NCI-H526 (cell line): ENCODE data around the gene SCT.
"Not testable (repeated sequence)": the region's sequence is repeated elsewhere in the genome, so short reads cannot be mapped to it uniquely, and the experiment has no call there.

ENCODE experiments used
- DNase-seq, 2 experiments: peaks; one replicate each; lab custom pipeline; 2025; lab: John Stamatoyannopoulos, UW

Gene SCT

DNA sequence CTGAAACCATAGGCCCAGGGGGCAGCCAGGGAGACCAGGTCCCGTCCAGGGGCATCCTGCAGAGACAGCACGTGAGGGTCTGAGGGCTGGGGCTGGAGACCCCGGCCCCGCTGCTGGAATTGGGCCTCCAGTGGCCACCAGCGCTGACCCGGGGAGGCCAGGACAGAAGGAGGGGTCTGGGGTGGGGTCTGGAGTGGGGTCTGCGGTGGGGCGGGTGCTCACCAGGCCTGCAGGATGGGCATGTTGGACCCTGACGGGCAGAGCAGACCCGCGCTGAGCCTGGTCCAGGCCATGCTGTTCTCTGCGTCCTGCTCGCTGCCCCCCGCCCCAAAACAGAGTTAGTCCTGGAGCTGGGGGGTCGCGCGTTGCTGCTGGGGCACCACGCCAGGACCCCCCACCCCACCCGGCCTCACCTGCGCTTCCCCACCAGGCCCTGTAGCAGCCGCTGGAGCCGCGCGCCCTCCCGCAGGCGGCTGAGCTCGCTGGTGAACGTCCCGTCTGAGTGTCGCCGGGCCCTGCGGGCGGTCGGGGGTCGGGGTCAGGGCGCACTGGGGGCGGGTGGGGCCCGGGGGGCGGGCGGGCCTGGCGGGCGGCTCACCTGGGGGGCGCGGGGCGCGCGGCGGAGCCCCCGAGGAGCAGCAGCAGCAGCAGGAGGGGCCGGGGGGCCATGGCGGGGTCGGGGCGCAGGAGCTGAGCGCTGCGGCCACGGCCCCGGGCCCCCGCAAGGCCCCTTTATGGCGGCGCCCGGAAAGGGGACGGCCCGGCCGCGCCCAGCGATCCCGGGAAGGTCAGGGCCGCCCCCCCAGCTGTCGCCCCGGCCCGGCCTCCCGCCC is at the start of gene SCT:
TSS of gene SCT (minus strand) at position 707 of the 833 bp plus-strand sequence. CDS start at position 669, 38 bp downstream.
- DNase-seq: no peak

DNA sequence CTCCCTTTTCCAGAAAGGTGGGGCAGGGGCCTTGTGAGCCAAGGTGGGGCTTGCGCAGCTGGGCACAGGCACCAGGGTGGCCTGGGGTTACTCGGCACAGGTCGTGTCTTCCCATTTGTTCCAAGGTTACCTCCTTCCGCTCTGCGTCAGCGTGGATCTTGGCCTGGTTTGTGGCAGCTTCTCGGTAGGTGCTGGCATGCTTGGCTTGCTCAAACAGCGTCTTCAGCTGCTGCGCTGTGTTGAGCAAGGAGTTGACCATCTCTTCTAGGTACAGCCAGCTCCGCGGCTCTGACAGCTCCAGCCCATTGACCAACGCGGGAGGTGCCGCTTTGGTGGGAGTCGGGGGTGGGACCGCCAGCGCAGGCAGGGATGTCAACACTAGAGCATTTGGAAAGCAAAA is 47.4 kb upstream of the SCT start:
- DNase-seq: no peak

GRCh38 chr11:673866-674265 is 46.9 kb upstream of the SCT start:
- no peak for DNase-seq

GRCh38 chr11:665704-666281 is 38.8 kb upstream of the SCT start:
- no peak for DNase-seq

DNA sequence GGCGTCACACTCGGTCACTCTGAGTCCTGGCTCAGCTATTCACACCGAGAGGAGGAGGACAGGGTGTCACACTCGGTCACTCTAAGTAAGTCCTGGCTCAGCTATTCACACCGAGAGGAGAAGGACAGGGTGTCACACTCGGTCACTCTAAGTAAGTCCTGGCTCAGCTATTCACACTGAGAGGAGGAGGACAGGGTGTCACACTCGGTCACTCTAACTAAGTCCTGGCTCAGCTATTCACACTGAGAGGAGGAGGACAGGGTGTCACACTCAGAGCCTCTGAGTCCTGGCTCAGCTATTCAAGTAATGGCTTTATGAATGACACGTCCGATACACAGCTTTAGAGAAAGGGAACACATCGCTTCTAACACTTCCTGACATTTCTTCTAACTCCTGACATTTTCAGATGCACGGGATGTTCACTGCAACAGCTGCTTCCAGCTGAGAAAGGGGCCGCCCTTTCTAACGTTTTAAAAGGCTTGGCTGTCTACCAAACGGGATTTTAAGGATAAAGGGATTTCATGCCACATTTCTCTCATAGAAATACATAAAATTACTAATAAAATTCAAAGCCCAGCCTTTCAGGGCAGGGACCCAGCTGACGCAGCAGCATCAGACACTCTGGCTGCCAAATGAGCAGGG is 38.2 kb upstream of the SCT start:
- no peak for DNase-seq

- DNase-seq: peak in 1 of 2 experiments; percentile 81
These were observed 35.8 kb upstream of the SCT start for GRCh38 chr11:662689-663274.

DNA sequence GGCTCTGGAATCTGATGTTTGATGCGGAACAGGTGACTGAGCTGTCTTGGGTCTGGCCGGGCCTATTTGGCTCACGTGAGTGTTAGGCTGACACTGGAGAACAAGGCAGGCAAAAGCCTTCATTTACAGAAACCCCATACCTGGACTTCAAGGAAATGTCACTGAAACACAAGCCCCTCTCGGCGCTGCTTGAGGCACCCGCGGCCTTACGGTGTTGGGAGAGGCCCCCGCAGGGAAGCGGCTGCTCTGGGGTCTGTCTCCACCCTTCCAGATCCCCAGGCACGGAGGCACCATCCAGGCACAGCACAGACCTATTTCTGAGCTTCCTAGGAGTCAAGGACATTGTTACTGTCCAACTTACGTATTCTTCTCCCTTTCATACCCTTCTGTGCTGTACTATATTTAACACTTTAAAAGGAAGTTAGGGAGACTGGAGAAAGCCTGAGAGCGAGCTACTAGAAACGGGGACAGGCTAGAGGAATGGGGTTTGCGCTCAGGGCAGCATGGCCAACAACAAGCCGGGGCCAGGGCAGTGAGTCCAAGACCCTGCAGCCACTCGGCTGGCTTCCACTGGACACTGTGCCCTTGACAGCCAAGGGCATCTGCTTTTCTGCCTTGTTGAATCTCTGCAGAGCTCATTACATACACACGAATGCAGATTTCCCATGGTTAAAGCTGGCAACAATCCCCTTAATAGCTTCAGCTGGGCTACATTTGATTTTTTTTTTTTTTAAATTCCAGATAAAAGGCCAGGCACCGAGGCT is 33.9 kb upstream of the SCT start:
- no peak for DNase-seq

- DNase-seq: no peak
These were observed 33.3 kb upstream of the SCT start for GRCh38 chr11:660281-660680.

DNA sequence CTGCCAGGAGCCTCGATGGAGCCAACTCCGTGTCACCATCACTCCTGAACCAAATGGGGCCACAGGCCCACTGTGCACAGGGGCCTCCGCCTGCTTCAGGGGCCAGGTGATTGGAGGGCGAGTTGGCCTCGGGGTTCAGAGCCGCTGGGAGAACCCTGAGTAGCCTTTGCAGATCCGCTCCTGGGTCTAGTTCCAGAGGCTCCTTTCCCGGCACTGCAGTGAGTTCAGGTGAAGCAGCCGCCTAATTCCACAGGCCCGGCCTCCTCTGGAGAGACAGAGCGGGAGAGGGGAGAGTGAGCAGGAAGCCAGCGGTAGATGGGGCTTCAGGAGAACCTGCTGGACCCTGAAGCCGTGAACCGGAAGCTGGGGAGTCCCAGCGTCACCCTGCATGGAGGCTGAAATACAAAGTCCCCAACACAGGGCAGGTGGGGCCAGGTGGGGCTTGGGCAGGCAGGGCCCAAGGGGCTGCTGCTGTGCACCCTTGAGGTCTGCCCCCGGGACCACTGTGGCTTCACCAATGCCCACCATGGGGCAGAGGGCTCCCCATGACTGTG is 32.6 kb upstream of the SCT start:
- DNase-seq: no peak

GRCh38 chr11:657691-658126 is 30.7 kb upstream of the SCT start:
- no peak for DNase-seq

GRCh38 chr11:656866-657265 is 29.9 kb upstream of the SCT start:
- no peak for DNase-seq

GRCh38 chr11:656426-656825 is 29.4 kb upstream of the SCT start:
- no peak for DNase-seq

GRCh38 chr11:655036-655726 is 28.2 kb upstream of the SCT start:
- DNase-seq: no peak

GRCh38 chr11:654444-654843 is 27.5 kb upstream of the SCT start:
- not testable (repeated sequence) for DNase-seq

DNA sequence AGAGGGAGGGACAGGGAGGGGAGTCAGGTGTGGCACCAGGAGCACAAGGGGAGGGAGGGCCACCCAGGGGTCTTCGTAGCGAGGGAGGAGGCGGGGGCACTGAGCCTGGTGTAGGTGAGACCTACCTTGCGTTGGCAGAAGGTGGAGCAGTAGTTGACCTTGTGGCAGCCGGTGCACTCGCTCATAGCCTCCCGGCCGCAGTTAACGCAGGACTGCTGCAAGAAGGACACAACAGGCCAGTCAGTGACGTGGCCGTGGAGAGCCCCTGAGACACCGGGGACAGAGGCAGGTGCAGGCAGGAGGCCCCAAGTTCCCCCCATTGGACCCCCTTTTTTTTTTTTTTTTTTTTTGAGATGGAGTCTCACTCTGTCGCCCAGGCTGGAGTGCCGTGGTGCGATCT is 26.9 kb upstream of the SCT start:
- DNase-seq: no peak

- DNase-seq: not testable (repeated sequence)
These were observed 26.2 kb upstream of the SCT start for GRCh38 chr11:653136-653535.

DNA sequence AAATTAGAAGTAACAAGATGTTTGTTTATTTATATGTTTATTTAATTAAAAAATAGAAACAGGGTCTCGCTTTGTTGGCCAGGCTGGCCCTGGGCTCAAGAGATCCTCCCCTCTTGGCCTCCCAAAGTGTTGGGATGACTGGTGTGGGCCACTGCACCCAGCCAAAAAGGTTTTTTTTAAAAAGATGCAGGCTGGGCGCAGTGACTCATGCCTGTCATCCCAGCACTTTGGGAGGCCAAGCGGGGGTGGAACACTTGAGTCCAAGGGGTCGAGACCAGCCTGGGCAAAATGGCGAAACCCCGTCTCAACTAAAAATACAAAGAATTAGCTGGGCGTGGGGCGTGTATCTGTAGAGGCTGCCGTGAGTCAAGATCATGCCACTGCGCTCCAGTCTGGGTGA is 23.5 kb upstream of the SCT start:
- DNase-seq: no peak

DNA sequence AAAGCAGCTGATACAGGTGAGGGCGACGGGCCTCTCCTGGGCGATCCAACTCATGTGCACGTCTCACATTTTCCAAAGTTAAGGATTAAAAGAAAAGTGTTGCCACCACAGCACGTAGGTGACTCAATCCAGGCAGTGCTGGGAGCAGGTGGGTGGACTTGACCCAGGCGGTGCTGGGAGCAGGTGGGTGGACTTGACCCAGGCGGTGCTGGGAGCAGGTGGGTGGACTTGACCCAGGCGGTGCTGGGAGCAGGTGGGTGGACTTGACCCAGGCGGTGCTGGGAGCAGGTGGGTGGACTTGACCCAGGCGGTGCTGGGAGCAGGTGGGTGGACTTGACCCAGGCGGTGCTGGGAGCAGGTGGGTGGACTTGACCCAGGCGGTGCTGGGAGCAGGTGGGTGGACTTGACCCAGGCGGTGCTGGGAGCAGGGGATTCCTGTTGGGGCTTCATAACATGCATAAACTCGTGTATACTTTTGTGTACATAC is 20.7 kb upstream of the SCT start:
- not testable (repeated sequence) for DNase-seq

- DNase-seq: no peak
These were observed 19.2 kb upstream of the SCT start for GRCh38 chr11:646214-646613.

DNA sequence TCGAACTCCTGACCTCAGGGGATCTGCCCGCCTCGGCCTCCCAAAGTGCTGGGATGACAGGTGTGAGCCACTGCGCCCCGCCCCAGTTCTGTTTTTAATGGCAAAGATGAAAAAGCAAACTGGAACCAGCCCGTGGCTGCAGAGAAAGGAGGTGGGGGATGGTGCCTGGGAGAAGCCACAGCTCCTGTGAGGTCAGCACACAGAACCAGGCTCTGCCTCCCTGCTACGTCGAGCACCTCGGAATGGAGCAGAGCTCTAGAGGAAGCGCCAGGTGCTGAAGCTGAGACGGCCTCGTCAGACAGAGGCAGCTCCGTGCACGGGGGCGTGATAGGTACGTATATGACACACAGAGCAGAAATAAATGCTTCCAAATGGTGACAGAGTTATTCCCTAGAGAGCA is 18.6 kb upstream of the SCT start:
- no peak for DNase-seq
